Panc1 (cell line): ENCODE data around the gene DNPH1. TPM values are rescaled to one million over a fixed set of nuclear protein-coding genes. Genes with fewer than 3 reads are reported as not detected.

Source experiments
- ATAC-seq: fragments of 200-7000 bp; cut with Tn5 transposase; 2 replicates; pipeline ENCODE4 v1.9.1; 2020; ENCODE audit warnings: mild to moderate bottlenecking, moderate library complexity
- BruUV-seq: library from RNA; stranded (reverse); fragments of 400-500 nt; replicated peaks from 2 replicates; lab custom pipeline; 2021; lab: Mats Ljungman, UMichigan
- CTCF ChIA-PET: fragments of 300-600 bp; sonication (Branson Sonifier 250); formaldehyde crosslinking; loops from one replicate; lab custom pipeline; 2022; ENCODE audit warnings: antibody characterized with exemption; lab: Charles Lee
- POLR2A ChIA-PET: fragments of 300-600 bp; sonication (Branson Sonifier 250); formaldehyde crosslinking; loops from one replicate; lab custom pipeline; 2022; ENCODE audit warnings: antibody characterized with exemption; lab: Charles Lee
- DNase-seq: peaks from one replicate; pipeline ENCODE4 v3.0.0-alpha.2; 2010; ENCODE audit warnings: low read depth, low spot score
- H3K27ac ChIP-seq: 2 replicates; pipeline ENCODE4 v1.5.1; 2011; ENCODE audit warnings: mild to moderate bottlenecking, low read length, inconsistent platforms
- H3K27me3 ChIP-seq: fragments of 200-500 bp; sonication (Bioruptor generic); 2 replicates; pipeline ENCODE4 v1.6.0; 2014; ENCODE audit warnings: low read length, inconsistent platforms; ENCODE audit not compliant: control insufficient read depth, insufficient read depth
- H3K36me3 ChIP-seq: fragments of 200-500 bp; sonication (Bioruptor generic); 2 replicates; pipeline ENCODE4 v1.5.1; 2014; ENCODE audit warnings: inconsistent platforms, mild to moderate bottlenecking, low read length, moderate library complexity; ENCODE audit not compliant: control insufficient read depth, insufficient read depth
- H3K4me1 ChIP-seq: 2 replicates; pipeline ENCODE4 v1.5.1; 2011; ENCODE audit warnings: inconsistent platforms, mild to moderate bottlenecking, low read length, moderate library complexity; ENCODE audit not compliant: control insufficient read depth, insufficient read depth
- H3K4me3 ChIP-seq, 2 experiments: 2 replicates each; pipeline ENCODE4 v1.5.1; 2011 to 2012; ENCODE audit warnings: low read depth in 2 of 2, low read length in 2 of 2, mild to moderate bottlenecking in 2 of 2, inconsistent platforms in 1 of 2, moderate library complexity in 1 of 2
- H3K9me3 ChIP-seq: fragments of 200-500 bp; sonication (Bioruptor generic); 2 replicates; pipeline ENCODE4 v1.5.1; 2014; ENCODE audit warnings: low read depth, mild to moderate bottlenecking, inconsistent platforms, low read length, moderate library complexity; ENCODE audit not compliant: control insufficient read depth, insufficient read depth
- POLR2AphosphoS5 ChIP-seq: IDR thresholded peaks from 2 replicates; pipeline ENCODE4 v1.6.1; 2012; ENCODE audit warnings: mild to moderate bottlenecking, low read depth, low read length, moderate library complexity
- SIN3A ChIP-seq: IDR thresholded peaks from 2 replicates; pipeline ENCODE4 v1.6.1; 2012; ENCODE audit warnings: low read depth, mild to moderate bottlenecking, low read length, moderate library complexity, borderline replicate concordance; ENCODE audit not compliant: insufficient read depth
- TCF7L2 ChIP-seq: IDR thresholded peaks from 2 replicates; pipeline ENCODE4 v1.6.1; 2011; ENCODE audit warnings: mild to moderate bottlenecking, low read depth, low read length, inconsistent platforms
- in situ Hi-C: cut with HindIII; loops from 2 replicates; pipeline ENCODE4 v1.10.0; 2016; ENCODE audit warnings: low sequenced_read_pairs, low pct_unique_long_range_greater_than_20kb
- intact Hi-C: fragments of 100-400 bp; cut with micrococcal nuclease; formaldehyde crosslinking; loops from one replicate; pipeline ENCODE4 v1.10.0; 2022; ENCODE audit not compliant: unreplicated experiment
- total RNA-seq: library from RNA; stranded (reverse); gene quantifications from one replicate; pipeline ENCODE4 v1.2.1, GENCODE V29; 2021; ENCODE audit not compliant: unreplicated experiment
- TF ChIP-seq, protein P1 (sequence below), 2 experiments: IDR thresholded peaks; 2 replicates each; pipeline ENCODE4 v1.6.1; 2011 to 2012; ENCODE audit warnings: low read depth in 2 of 2, control low read depth in 1 of 2, low read length in 1 of 2, mild to moderate bottlenecking in 1 of 2, moderate library complexity in 1 of 2; ENCODE audit not compliant: insufficient read depth in 1 of 2
- TF ChIP-seq, protein P2 (sequence below): fragments of 450-650 bp; IDR thresholded peaks from 2 replicates; pipeline ENCODE4 v1.5.1; 2017; ENCODE audit warnings: mild to moderate bottlenecking

Gene DNPH1
- total RNA-seq, 1 experiment from 2014 or later = 67.3 TPM

DNA sequence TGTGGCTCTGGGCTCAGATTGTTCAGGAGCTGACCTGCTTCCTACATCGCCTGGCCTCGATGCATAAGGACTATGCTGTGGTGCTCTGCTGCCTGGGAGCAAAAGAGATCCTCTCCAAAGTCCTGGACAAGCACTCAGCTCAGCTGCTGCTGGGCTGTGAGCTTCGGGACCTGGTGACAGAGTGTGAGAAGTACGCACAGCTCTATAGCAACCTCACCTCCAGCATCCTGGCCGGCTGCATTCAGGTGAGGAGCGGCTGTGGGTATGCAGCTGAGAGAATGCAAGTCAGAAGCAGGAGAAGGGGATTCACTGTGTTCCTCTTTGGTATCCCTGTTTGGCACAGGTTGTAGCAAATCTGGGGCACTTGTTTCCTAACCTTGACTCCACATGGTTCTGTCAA lies 29.4 kb downstream of the DNPH1 start:
- TF ChIP-seq, protein P1, sequence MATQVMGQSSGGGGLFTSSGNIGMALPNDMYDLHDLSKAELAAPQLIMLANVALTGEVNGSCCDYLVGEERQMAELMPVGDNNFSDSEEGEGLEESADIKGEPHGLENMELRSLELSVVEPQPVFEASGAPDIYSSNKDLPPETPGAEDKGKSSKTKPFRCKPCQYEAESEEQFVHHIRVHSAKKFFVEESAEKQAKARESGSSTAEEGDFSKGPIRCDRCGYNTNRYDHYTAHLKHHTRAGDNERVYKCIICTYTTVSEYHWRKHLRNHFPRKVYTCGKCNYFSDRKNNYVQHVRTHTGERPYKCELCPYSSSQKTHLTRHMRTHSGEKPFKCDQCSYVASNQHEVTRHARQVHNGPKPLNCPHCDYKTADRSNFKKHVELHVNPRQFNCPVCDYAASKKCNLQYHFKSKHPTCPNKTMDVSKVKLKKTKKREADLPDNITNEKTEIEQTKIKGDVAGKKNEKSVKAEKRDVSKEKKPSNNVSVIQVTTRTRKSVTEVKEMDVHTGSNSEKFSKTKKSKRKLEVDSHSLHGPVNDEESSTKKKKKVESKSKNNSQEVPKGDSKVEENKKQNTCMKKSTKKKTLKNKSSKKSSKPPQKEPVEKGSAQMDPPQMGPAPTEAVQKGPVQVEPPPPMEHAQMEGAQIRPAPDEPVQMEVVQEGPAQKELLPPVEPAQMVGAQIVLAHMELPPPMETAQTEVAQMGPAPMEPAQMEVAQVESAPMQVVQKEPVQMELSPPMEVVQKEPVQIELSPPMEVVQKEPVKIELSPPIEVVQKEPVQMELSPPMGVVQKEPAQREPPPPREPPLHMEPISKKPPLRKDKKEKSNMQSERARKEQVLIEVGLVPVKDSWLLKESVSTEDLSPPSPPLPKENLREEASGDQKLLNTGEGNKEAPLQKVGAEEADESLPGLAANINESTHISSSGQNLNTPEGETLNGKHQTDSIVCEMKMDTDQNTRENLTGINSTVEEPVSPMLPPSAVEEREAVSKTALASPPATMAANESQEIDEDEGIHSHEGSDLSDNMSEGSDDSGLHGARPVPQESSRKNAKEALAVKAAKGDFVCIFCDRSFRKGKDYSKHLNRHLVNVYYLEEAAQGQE (IDR thresholded peaks at IDR 0.05; ENCODE audit: insufficient read depth in 1 of 2, low read depth in 2 of 2, low read length in 1 of 2) = no peak
- no peak for TF ChIP-seq TCF7L2
- TF ChIP-seq SIN3A = no peak
- TF ChIP-seq, protein P2, sequence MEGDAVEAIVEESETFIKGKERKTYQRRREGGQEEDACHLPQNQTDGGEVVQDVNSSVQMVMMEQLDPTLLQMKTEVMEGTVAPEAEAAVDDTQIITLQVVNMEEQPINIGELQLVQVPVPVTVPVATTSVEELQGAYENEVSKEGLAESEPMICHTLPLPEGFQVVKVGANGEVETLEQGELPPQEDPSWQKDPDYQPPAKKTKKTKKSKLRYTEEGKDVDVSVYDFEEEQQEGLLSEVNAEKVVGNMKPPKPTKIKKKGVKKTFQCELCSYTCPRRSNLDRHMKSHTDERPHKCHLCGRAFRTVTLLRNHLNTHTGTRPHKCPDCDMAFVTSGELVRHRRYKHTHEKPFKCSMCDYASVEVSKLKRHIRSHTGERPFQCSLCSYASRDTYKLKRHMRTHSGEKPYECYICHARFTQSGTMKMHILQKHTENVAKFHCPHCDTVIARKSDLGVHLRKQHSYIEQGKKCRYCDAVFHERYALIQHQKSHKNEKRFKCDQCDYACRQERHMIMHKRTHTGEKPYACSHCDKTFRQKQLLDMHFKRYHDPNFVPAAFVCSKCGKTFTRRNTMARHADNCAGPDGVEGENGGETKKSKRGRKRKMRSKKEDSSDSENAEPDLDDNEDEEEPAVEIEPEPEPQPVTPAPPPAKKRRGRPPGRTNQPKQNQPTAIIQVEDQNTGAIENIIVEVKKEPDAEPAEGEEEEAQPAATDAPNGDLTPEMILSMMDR = no peak
- TF ChIP-seq POLR2AphosphoS5 = no peak
- in situ Hi-C loops (no loop called here), intact Hi-C loops (no loop called here)
- Histone ChIP-seq H3K27ac (no peak overlapping the region), H3K27me3 (no peaks in the 10 kb centered on the region), H3K9me3 (no peaks in the 10 kb centered on the region), H3K36me3 (no peaks in the 10 kb centered on the region; the same call in 1 of the 2 replicates), H3K4me3 (no peak overlapping the region), H3K4me1 (no peaks in the 10 kb centered on the region)
- DNase-seq (no peak), ATAC-seq (no peak)
- no TSS peak for BruUV-seq
- ChIA-PET CTCF (interaction anchor here (0.6 kb wide), 1 partner anchor 114 kb away, joined by 3 read pairs; no protein-coding TSS in a partner anchor), POLR2A (no interaction called here)

DNA sequence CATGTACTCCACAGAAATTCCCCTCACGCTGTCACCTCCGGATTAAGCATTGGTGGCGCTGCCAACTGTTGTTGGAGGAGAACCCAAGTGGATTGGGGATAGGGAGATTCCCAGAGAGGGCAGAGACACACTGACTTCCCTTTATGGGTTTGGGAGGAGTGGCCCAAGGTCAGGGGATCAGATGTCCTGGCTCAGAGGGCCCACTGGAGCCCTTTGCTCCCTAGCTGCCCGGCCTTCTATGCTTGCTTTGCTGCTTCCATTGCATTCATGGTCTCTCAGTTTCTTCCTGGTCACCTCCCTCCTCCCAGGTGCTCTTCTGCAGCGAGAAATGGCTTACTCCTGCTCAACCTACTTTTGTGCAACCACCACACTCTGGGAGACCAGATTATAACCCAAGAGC lies 32.9 kb downstream of the DNPH1 start:
- DNase-seq (no peak), ATAC-seq (no peak)
- H3K4me1 ChIP-seq = no peaks in the 10 kb centered on the region
- POLR2A ChIA-PET = no interaction called here
- H3K36me3 ChIP-seq = no peaks in the 10 kb centered on the region; the same call in 1 of the 2 replicates
- H3K4me3 ChIP-seq = no peak overlapping the region
- BruUV-seq = no TSS peak
- CTCF ChIA-PET = no interaction called here
- no peaks in the 10 kb centered on the region for H3K27me3 ChIP-seq
- H3K27ac ChIP-seq = no peak overlapping the region
- intact Hi-C loops (no loop called here), in situ Hi-C loops (no loop called here)
- no peaks in the 10 kb centered on the region for H3K9me3 ChIP-seq
- TF ChIP-seq SIN3A (no peak), POLR2AphosphoS5 (no peak), TCF7L2 (no peak)
- TF ChIP-seq, protein P1 (IDR thresholded peaks at IDR 0.05; ENCODE audit: insufficient read depth in 1 of 2, low read depth in 2 of 2, low read length in 1 of 2) = no peak
- TF ChIP-seq, protein P2 = no peak
